Nephron progenitor cell (in vitro differentiated cells): ENCODE measurements around the gene OR5P2.
"Not testable (repeated sequence)": the region's sequence is repeated elsewhere in the genome, so short reads cannot be mapped to it uniquely, and the experiment has no call there.

Experiments used
- DNase-seq: peaks from one replicate; pipeline ENCODE4 v3.0.0; 2021
- H3K27ac Mint-ChIP-seq: 2 replicates; pipeline ENCODE4 v1.8.0; 2021; ENCODE audit warnings: mild to moderate bottlenecking, moderate library complexity, mixed read lengths
- H3K27me3 Mint-ChIP-seq: 2 replicates; pipeline ENCODE4 v1.8.0; 2021; ENCODE audit warnings: mild to moderate bottlenecking, low read depth, mixed read lengths; ENCODE audit not compliant: poor library complexity
- H3K36me3 Mint-ChIP-seq: 2 replicates; pipeline ENCODE4 v1.8.0; 2021; ENCODE audit warnings: low read depth, mixed read lengths
- H3K4me1 Mint-ChIP-seq: 2 replicates; pipeline ENCODE4 v1.8.0; 2021; ENCODE audit warnings: mixed read lengths
- H3K4me3 Mint-ChIP-seq: 2 replicates; pipeline ENCODE4 v1.8.0; 2021; ENCODE audit warnings: mild to moderate bottlenecking, moderate library complexity, mixed read lengths
- H3K9me3 Mint-ChIP-seq: 2 replicates; pipeline ENCODE4 v1.8.0; 2021; ENCODE audit warnings: mild to moderate bottlenecking, moderate library complexity, mixed read lengths
- CTCF ChIP-seq: fragments of 200-600 bp; sonication (generic); IDR thresholded peaks from 2 replicates; pipeline ENCODE4 v1.5.0; 2021; ENCODE audit warnings: antibody characterized with exemption

OR5P2 gene

GRCh38 chr11:7775689-7776088 is 21.1 kb downstream of the OR5P2 start:
- no peak for TF ChIP-seq CTCF
- no peaks in the 10 kb centered on the region for H3K9me3 Mint-ChIP-seq
- no peaks in the 10 kb centered on the region for H3K27me3 Mint-ChIP-seq
- H3K36me3 Mint-ChIP-seq, result no peaks in the 10 kb centered on the region
- no peak overlapping the region for H3K27ac Mint-ChIP-seq
- DNase-seq, result no peak
- H3K4me1 Mint-ChIP-seq, result no peaks in the 10 kb centered on the region
- H3K4me3 Mint-ChIP-seq, result no peak overlapping the region

- H3K4me1 Mint-ChIP-seq, H3K27ac Mint-ChIP-seq, DNase-seq, H3K4me3 Mint-ChIP-seq, H3K27me3 Mint-ChIP-seq, H3K36me3 Mint-ChIP-seq: not testable (repeated sequence)
- H3K9me3 Mint-ChIP-seq, result peaks cover 12% of the 10 kb centered on the region
These were observed 32.4 kb downstream of the OR5P2 start for GRCh38 chr11:7764301-7764700.

GRCh38 chr11:7759010-7759409 is 37.7 kb downstream of the OR5P2 start:
- H3K27me3 Mint-ChIP-seq, result peaks cover 3% of the 10 kb centered on the region
- H3K27ac Mint-ChIP-seq, result no peak overlapping the region
- no peak for DNase-seq
- no peak for TF ChIP-seq CTCF
- H3K4me1 Mint-ChIP-seq, result no peaks in the 10 kb centered on the region
- no peak overlapping the region for H3K4me3 Mint-ChIP-seq
- H3K36me3 Mint-ChIP-seq, result no peaks in the 10 kb centered on the region
- H3K9me3 Mint-ChIP-seq, result no peaks in the 10 kb centered on the region

GRCh38 chr11:7749456-7749855 is 47.3 kb downstream of the OR5P2 start:
- DNase-seq, result no peak
- Mint-ChIP-seq H3K36me3 (no peaks in the 10 kb centered on the region), H3K27me3 (no peaks in the 10 kb centered on the region), H3K27ac (no peak overlapping the region), H3K4me1 (no peaks in the 10 kb centered on the region), H3K4me3 (no peak overlapping the region), H3K9me3 (no peaks in the 10 kb centered on the region)
- no peak for TF ChIP-seq CTCF
